GM19395 (cell line): Measurements from ENCODE around the gene CDH4.
"Not testable (repeated sequence)": the region's sequence is repeated elsewhere in the genome, so short reads cannot be mapped to it uniquely, and the experiment has no call there.

ENCODE experiments used
- ATAC-seq: cut with Tn5 transposase; IDR thresholded peaks from one replicate; pipeline ENCODE4 v1.9.1; 2021; ENCODE audit warnings: mild to moderate bottlenecking, moderate library complexity; ENCODE audit not compliant: unreplicated experiment

Gene CDH4

DNA sequence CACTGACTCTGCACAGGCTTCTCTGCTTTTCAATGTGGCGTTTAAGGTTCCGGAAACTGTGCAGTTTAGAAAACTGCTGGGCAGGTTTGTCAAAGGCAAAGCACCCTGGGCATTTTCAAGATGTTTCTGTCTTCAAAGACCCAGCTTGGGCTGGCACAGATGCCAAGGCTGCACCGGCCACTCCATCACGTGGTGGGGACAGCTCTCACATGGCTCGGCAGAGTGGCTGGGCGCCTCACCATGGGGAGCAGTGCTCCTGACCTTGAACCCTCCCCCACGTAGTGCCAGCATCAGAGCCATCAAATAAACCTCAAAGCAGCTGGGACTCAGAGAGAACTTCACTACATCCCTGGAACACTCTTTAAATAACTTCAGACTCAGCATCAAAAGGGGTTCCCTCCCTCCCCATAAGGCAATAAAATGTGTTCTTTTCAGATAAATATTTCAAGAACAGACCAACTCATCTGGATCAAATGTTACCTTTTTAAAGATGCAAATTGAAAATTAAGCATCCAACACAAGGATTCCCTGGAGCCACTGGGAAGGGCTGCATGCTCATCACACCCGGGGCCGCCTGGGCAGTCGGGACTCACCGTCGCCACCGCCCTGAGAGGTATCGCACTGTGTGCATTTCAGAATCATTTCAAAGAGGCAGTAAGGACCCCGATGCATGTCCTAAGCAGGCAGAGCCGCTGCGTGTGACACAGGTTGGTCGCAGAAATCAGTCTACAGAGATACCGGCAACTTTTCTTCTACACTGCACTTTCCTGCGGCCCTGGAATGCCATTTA lies 157.1 kb downstream of the CDH4 start:
- no peak for ATAC-seq

DNA sequence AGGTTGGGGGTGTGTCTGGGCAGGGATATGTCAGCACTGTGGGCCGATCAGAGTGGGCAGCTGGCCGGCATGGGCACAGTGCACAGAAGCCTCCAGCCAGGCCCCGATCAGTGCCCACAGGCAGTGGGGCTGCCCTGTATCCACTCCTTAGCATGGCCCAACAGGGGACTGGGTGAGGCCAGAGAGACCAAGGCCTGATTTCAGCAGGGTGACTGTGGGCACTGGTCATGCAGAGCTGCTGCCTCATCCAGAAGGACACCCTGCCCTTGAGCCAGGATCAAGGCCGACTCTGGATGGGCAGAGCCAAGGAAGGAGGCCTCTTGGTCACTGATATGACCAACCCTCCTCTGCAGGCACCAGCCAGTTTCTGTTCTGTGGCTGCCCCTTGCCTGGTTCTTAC lies 159.7 kb downstream of the CDH4 start:
- no peak for ATAC-seq

DNA sequence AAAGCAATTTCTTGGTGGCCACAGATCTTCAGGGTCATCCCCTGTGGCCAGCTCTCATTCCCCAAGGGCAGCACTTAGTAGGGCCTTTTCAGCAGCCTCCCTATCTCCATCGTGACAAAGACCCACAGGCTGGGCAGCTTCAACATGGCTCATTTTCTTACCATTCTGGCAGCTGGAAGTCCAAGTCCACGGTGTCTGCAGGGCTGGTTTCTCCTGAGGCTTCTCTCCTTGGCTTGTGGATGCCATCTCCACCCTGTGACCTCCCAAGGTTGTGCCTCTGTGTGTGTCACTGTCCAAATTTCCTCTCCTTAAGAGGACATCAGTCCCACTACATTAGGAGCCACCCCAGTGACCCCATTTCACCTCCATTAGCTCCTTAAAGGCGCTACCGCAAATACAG lies 161.7 kb downstream of the CDH4 start:
- no peak for ATAC-seq

DNA sequence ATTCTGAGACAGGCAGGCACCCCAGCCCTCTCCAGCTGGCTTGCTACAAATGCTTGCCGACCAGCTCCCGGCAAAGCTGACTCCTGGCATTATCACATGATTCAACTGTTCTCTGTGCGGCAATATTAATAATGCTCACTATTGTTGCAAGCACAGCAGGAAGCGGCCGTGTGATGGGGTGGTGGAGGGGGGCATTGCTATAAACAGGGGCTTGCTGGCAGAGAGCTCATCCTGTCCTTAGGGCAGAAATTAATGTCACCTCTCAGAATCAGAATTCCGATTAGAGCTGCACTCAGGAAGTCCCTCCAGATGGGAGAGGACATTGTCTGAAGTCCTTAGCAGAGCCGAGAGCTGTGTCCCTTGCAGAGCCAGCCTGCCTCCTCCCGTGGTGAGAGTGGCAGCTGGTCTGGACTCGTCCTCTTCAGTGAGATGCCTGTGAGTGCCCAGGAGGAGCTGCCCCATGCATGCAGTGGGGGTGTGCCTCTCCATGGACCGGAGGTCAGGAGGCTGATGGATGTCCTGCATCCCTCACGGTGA lies 162.5 kb downstream of the CDH4 start:
- no peak for ATAC-seq

DNA sequence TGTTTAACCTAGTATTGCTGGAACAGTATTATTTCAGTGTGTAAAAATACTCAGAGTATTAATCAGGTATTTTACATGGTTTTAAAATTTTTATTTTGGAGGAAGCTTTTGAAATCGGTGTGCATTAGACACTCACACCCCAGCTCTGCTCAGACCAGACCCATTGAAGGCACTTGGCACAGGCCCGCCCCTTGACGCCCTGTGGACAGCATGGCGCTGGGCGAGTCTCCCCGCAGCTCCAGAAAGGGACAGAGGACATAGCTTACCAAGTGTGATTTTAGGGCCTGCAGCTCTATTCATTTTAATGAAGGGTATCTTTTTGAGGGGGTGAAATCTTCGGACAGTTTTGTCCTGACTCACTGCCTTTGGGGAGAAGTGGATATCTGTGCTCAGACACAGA lies 164.5 kb downstream of the CDH4 start:
- ATAC-seq = no peak

DNA sequence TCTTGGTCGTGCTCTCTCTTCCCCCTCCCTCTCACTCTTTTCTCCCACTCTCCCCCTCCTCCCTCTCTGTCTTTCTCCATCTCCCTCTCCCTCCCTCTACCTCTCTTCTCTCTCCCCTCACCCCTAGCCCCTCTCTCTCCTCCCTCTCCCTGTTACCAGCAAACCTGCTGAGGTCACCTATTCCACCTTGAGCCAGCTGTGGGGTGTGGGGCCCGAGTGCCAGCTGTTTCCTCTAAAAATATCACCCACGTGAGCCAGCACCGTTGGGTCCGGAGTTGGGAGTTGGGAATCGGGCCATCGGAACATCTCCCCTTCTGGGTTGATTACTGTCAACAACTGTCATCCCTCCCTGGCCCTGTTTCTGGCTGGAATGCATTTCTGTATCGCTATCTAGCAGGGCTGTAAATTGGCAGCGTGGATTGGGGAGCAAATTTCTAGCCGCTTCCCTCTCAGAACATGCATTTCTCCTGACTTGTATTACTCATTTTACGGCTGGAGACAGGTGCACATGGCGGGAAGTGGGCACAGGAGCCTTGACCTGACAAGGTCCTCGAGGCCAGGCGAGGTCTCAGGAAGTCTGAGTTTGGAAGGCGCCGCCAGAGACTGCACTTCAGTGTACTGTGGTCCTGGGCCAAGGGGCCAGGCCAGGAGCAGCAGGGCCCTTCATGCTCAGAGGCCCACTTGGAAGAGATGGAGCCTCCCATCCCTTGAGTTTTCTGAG lies 165.3 kb downstream of the CDH4 start:
- ATAC-seq = no peak

DNA sequence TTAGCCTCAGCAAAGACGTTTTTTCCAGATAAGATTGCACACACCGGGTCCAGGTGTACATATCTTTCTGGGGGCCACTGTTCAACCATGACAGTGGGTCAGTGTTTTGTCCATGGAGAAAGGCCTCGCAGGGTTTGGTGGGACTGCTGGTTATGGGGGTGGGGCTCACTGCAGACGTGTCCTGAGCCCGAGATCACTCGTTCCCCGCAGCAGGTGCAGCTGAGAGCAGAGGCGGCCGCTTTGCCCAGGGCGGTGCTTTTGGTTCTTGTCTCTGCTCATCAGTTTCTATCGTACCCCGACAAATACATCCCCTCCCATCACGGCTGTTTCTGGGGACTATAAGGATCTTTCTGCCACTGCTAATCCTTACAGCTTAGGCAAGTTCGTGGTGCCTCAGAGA lies 166.9 kb downstream of the CDH4 start:
- ATAC-seq = no peak

DNA sequence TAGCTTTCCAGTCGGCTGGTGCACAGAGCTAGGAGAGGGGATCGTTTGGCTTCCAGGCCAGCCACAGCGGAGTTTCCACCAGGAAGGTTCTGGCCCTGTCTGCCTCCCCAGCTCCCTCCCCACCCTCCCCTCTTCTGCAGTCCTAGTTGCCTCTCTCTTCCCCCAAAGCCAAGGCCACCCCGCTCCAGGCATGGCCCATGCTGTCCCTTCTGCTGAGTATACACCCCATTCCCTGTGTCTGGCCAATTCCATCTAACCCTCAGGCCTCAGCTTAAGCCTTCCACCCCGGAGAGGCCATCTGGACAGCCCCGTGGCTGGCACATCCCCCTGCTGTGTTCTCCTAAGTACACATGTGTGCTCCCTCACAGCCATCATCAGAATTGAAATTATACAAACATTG lies 167.4 kb downstream of the CDH4 start:
- ATAC-seq = no peak

DNA sequence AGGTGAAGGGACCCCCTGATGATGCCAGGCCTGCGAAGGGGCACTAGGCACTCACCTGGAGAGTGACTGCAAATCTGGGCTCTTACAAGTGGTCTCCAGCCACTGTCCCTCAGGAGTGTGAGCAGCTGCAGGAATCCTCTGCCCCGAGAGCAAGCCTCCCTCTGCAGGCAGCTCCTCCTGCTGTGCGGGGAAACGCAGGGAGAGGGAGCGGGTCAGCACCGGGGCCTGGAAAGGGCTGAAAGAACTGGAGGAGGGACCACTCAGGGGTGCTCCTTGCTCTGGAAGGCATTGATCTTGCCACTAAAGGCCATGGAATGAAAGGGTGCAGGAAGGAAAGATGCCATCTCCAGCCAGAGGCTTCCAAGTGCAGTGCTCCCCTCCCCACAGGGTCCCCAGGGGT lies 168.0 kb downstream of the CDH4 start:
- ATAC-seq = no peak

DNA sequence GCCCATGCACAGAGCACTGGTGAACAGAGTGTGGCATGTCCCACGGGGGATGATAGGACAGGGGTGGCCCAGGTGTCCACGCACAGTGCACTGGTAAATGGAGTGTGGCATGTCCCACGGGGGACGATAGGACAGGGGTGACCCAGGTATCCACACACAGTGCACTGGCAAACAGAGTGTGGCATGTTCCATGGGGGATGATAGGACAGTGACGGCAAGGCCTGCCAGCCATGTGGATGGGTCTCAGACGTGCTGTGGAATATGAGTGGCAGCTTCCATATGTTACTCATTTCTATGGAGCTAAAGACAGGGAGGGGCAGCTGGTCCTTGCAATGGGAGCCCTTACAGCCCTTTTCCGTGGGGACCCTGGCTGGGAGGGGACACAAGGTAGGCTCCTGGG lies 168.7 kb downstream of the CDH4 start:
- no peak for ATAC-seq

DNA sequence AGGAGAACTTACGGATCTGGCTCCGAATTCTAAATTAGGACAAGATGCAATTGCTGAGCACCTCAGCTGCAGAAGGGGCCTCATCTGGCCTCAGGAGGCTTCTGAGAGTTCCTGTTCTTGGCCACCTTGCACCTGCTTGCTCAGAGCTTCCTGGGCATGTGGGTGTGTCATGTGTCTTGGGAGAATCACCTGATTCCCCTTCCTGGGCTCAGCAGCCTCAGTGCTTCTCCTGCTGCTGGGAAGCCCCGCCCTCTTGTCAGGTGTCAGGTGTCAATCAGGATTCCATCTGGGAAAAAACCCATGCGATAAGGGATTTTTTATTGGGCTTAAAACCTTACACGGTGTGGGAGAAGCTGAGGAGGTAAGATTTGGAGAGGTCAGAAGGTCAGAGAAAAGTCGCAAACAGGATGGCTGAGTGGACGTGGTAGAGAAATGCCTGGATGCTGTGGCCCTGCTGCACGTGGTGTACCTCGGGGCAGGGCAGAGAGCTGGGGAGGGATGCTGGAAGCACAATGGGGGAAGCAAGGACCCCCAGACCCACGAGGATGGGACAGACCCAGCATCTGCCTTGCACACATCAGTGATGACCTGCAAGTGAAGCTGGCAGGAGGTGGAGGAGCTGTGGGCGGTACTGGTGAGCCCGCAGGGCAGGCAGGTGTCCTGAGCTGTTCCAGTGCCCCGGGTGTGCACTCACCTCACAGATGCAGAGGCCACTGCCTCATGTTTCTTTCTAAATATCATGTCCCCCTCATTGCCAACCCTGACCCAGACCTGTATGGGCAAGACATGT lies 170.8 kb downstream of the CDH4 start:
- ATAC-seq = no peak

DNA sequence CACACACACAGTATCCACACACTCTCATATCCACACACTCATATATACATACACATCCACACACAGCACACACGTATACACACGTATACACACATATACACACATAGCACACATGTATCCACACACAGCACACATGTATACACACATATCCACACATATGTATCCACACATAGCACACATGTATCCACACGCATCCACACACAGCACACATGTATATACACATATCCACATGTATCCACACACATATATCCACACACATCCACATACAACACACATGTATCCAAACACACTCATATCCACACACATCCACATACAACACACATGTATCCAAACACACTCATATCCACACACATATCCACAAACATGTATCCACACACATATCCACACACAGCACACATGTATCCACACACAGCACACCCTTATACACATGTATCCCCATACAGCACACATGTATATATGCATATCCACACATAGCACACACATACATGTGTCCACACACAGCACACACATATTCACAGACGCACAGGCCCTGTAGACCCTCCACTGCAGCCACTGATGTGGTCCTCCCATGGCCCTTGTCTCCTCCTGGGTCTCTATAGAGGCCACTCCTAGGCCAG lies 172.1 kb downstream of the CDH4 start:
- no peak for ATAC-seq

DNA sequence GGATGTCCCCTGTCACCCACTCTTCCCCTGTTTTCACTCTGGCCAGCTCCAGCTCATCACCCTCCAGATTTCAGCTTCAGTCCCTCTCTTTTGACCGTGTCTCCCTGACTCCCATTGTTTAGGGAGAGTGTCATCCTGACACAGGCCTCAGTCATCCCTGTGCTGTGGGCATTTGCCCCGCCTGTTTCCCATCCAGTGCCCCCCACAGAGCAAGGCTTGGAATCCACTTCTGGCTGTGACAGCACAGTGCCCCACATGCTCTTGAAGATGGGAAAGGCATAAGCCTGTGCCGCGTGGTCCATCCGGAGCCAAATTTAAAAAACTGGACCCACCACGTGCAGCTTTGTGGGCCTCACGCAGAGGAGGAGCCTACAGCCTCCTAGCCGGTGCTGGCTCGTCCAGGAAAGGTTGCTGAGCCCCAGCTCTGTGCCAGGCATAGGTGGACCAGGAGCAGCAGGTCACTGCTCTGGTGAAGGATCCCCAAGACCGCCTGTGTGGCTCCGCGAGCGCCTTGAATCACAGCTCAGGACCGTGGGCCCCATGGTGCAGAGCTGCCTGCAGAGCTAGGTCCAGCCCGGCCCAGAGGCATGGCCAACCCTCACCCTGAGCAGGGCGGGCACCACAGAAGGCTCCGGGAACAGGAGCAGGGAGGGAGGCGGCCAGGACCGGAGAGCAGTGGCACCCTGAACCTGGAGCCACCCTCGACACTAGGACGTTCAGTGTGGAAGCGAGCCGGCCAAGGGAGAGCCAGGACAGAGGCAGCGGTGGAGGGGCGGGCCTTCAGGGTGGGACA lies 172.8 kb downstream of the CDH4 start:
- ATAC-seq = no peak

DNA sequence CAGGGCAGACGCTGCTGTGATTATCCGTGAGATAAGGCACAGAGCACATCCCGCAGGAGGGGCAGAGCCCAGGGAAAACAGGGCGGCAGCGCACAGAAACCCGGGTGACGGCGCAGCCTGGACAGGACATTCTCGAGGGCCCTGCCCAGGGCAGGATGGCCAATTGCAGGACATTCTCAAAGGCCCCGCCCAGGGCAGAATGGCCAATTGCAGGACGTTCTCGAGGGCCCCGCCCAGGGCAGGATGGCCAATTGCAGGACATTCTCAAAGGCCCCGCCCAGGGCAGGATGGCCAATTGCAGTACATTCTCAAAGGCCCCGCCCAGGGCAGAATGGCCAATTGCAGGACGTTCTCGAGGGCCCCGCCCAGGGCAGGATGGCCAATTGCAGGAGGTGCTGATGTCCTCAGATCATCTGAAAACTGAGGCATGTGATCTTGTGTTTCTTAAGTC lies 173.5 kb downstream of the CDH4 start:
- not testable (repeated sequence) for ATAC-seq

DNA sequence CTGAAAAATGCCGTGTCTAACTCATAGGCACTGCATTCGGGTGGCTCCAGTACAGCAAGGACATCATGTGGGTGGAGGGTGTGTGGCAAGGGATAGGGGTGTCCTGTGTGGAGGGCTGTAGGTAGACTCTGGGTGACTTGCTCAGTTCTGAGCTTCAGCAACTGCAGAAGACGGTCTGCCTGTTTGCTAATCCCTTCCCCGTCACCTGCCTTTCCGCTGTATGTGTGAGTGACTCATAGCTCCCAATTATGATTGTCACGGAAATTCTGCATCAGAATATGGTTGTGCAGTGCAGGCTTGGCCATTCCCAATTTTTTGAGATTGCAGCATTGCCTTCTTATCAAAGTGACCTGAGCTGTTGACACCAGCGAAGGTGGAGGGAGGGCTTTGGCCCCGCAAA lies 174.3 kb downstream of the CDH4 start:
- ATAC-seq = no peak

DNA sequence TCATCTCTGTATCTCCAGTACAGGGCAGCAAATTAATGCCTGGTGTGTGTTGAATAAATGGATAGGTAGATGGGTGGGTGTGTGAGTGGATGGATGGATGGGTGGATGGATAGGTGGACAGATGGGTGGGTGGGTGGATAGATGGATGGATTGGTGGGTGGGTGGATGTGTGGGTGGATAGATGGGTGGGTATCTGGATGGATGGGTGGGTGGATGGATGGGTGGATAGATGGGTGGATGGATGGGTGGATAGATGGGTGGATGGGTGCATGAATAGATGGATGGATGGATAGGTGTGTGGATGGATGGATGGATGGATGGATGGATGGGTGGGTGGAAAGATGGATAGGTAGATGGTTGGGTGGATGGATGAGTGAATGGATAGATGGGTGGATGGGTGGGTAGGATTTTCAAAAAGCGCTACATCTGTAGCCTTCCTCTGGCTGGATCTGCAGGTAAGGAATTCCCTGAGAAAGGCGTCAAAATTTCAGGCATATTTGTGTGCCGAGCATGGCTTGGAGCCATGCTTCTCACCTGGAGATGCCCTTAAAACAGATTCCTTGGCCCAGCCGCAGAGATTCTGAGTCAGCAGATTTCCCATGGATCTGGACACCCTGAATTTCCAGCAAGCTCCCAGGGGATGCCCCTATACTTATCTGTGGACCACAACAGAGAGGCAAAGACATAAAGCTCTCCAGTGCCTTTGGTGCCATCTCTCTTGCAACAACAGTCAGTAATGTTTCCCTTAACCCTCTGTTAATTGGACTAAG lies 177.6 kb downstream of the CDH4 start:
- ATAC-seq = no peak

DNA sequence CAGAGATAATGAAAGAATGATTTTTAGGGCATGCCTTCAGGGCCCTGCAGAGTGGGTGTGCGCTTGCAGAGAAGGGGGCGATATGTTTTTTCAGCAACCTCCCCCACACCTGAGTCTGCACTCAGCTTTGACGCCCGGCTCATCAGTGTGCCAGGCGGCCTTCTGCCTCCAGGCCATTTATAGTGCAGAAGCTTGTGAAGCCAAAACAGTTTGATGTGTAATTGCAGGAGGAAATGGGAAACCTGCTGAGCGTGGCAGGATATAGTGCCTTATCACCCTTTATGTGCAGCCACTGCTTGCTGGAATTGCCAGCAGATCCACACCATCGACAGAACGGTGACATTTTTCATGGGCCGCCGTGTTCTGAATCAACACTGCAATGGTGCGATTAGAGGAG lies 178.2 kb downstream of the CDH4 start:
- ATAC-seq = no peak

DNA sequence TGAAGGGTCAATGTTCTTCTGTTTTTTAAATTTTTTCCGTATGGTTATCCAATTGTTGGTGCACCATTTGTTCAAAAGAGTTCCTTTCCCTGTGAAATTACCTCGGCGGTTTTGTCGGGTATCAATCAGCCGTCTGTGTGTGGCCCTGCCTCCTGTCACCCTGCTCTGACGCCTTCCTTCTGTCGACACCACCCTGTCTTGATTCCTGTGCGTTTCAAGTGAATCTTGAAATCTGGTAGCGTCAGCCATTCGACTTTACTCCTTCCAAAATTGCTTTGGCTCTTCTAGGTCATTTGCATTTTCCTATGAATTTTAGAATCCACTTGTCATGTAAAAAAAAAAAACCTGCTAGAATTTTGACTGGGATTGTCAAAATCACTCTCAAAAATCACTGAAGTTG lies 181.1 kb downstream of the CDH4 start:
- ATAC-seq = no peak

DNA sequence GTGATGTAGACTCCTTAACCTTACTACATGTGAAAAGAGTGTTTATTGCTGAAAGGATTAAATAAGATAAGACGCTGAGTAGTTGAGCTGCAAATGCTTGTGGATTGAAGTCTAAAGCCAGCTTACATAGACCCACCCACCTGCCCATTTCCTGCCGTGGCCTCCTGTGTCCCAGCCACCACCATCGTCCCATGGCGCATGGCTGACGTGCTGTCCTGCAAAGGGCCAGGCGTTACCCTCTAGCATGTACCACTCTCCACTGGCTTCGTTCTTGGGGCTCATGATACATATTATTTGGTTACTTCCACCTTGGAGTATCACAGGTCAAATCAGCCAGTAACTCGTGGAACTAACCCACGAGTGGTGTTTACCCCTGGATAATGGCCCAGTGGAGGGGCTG lies 181.8 kb downstream of the CDH4 start:
- ATAC-seq = no peak
